HL-60 (cell line): ENCODE measurements around the gene AFF4.

Source experiments
- DNase-seq, 2 experiments: peaks; one replicate each; pipeline ENCODE4 v3.0.0-alpha.2; 2010 to 2020; ENCODE audit warnings: low read depth in 1 of 2, low spot score in 1 of 2
- H3K27ac ChIP-seq: fragments of 250-450 bp; sonication (Bioruptor Pico); replicated peaks from 2 replicates; pipeline ENCODE4 v1.5.1; 2020; ENCODE audit warnings: mild to moderate bottlenecking, moderate library complexity
- H3K27me3 ChIP-seq: fragments of 250-450 bp; sonication (Bioruptor Pico); 2 replicates; pipeline ENCODE4 v1.5.1; 2021; ENCODE audit warnings: mild to moderate bottlenecking, moderate library complexity; ENCODE audit not compliant: insufficient read depth, poor library complexity, severe bottlenecking
- H3K4me3 ChIP-seq: replicated peaks from 2 replicates; pipeline ENCODE4 v1.5.1; 2011; ENCODE audit warnings: mild to moderate bottlenecking, control low read depth, low read length; ENCODE audit not compliant: insufficient read depth
- GABPA ChIP-seq: IDR thresholded peaks from 2 replicates; pipeline ENCODE4 v1.6.1; 2012; ENCODE audit warnings: low read depth
- POLR2AphosphoS5 ChIP-seq: IDR thresholded peaks from 2 replicates; pipeline ENCODE4 v1.6.1; 2012; ENCODE audit warnings: low read depth
- SPI1 ChIP-seq: IDR thresholded peaks from 2 replicates; pipeline ENCODE4 v1.6.1; 2012; ENCODE audit warnings: low read depth, mild to moderate bottlenecking, borderline replicate concordance
- TF ChIP-seq, protein P1 (sequence below): IDR thresholded peaks from one replicate; pipeline ENCODE4 v1.5.1; 2011; ENCODE audit warnings: low read length, control low read depth, inconsistent platforms; ENCODE audit not compliant: insufficient read depth
- TF ChIP-seq, protein P2 (sequence below): IDR thresholded peaks from 2 replicates; pipeline ENCODE4 v1.6.1; 2012; ENCODE audit warnings: low read depth; ENCODE audit not compliant: insufficient replicate concordance

The AFF4 gene

DNA sequence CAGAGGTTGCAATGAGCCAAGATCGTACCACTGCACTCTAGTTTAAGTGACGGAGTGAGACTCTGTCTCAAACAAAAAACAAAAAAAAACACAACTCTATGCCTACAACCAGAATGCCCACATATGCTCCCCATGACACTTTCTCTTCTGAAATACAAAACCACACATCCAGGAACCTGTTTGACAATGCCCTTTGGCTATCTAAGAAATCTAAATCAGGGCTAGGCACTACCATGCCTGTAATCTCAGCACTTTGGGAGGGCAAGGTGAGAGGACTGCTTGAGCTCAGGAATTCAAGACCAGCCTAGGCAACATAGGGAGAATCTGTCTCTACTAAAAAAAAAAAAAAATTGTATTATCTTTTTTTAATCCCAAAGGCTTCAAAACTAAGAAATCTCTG, 10.6 kb downstream of the AFF4 start:
- Histone ChIP-seq H3K27ac (no peak overlapping the region), H3K4me3 (no peak overlapping the region), H3K27me3 (no peaks in the 10 kb centered on the region)
- no peak for DNase-seq
- no peak for TF ChIP-seq GABPA
- TF ChIP-seq, protein P1, sequence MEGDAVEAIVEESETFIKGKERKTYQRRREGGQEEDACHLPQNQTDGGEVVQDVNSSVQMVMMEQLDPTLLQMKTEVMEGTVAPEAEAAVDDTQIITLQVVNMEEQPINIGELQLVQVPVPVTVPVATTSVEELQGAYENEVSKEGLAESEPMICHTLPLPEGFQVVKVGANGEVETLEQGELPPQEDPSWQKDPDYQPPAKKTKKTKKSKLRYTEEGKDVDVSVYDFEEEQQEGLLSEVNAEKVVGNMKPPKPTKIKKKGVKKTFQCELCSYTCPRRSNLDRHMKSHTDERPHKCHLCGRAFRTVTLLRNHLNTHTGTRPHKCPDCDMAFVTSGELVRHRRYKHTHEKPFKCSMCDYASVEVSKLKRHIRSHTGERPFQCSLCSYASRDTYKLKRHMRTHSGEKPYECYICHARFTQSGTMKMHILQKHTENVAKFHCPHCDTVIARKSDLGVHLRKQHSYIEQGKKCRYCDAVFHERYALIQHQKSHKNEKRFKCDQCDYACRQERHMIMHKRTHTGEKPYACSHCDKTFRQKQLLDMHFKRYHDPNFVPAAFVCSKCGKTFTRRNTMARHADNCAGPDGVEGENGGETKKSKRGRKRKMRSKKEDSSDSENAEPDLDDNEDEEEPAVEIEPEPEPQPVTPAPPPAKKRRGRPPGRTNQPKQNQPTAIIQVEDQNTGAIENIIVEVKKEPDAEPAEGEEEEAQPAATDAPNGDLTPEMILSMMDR = no peak
- TF ChIP-seq, protein P2, sequence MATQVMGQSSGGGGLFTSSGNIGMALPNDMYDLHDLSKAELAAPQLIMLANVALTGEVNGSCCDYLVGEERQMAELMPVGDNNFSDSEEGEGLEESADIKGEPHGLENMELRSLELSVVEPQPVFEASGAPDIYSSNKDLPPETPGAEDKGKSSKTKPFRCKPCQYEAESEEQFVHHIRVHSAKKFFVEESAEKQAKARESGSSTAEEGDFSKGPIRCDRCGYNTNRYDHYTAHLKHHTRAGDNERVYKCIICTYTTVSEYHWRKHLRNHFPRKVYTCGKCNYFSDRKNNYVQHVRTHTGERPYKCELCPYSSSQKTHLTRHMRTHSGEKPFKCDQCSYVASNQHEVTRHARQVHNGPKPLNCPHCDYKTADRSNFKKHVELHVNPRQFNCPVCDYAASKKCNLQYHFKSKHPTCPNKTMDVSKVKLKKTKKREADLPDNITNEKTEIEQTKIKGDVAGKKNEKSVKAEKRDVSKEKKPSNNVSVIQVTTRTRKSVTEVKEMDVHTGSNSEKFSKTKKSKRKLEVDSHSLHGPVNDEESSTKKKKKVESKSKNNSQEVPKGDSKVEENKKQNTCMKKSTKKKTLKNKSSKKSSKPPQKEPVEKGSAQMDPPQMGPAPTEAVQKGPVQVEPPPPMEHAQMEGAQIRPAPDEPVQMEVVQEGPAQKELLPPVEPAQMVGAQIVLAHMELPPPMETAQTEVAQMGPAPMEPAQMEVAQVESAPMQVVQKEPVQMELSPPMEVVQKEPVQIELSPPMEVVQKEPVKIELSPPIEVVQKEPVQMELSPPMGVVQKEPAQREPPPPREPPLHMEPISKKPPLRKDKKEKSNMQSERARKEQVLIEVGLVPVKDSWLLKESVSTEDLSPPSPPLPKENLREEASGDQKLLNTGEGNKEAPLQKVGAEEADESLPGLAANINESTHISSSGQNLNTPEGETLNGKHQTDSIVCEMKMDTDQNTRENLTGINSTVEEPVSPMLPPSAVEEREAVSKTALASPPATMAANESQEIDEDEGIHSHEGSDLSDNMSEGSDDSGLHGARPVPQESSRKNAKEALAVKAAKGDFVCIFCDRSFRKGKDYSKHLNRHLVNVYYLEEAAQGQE = no peak
- TF ChIP-seq SPI1 = no peak
- TF ChIP-seq POLR2AphosphoS5 = no peak

DNA sequence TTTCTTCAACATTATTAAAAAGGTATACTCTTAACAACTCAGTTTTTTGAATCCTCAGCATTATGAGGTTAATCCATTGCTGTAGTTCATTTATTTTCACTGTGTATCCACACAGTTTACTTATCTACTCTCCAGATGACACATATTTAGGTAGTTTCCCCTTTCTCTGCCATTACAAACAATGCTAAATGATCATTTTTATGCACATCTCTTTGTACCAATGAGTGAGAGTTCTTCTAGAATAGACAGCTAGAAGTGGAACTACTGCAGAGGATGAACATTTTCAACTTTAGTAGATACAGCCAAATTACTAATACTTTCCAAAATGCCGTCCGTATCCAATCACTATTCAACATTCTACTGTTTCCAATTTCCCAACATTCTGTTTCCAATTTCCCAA, 11.5 kb downstream of the AFF4 start:
- no peaks in the 10 kb centered on the region for H3K27me3 ChIP-seq
- TF ChIP-seq, protein P2 = no peak
- TF ChIP-seq GABPA (no peak), SPI1 (no peak), POLR2AphosphoS5 (no peak)
- TF ChIP-seq, protein P1 = no peak
- H3K4me3 ChIP-seq = no peak overlapping the region
- DNase-seq = no peak
- no peak overlapping the region for H3K27ac ChIP-seq

DNA sequence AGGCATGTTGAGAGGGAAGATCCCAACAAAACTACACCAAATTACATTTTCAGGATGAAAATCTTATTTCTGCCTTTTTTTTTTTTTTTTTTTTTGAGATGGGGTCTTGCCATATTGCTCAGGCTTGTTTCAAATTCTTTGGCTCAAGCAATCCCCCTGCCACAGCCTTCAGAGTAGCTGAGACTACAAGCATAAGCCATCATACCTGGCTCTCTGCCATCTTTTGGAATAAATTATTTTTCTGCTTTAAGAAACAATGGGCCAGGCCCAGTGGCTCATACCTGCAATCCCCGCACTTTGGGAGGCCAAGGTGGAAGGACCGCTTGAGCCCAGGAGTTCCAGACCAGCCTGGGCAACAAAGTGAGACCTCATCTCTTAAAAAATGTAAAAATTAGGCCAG, 14.3 kb downstream of the AFF4 start:
- Histone ChIP-seq H3K4me3 (no peak overlapping the region), H3K27ac (no peak overlapping the region), H3K27me3 (no peaks in the 10 kb centered on the region)
- no peak for DNase-seq
- TF ChIP-seq POLR2AphosphoS5 (no peak), SPI1 (no peak)
- TF ChIP-seq, protein P2 = no peak
- TF ChIP-seq, protein P1 = no peak
